IMR-90 (cell line): ENCODE data around the gene ALOX12.

Experiments used
- CHD1 ChIP-seq: IDR thresholded peaks from 2 replicates; pipeline ENCODE4 v1.6.1; 2012; ENCODE audit warnings: low read depth, low read length, improper control_type of control experiment
- CTCF ChIP-seq: conservative IDR thresholded peaks from 2 replicates; pipeline ENCODE4 v1.5.1; 2012; ENCODE audit warnings: mild to moderate bottlenecking, low read depth, low read length, improper control_type of control experiment
- RAD21 ChIP-seq: IDR thresholded peaks from 2 replicates; pipeline ENCODE4 v1.6.1; 2012; ENCODE audit warnings: low read length, improper control_type of control experiment

GRCh38 chr17:6969323-6969726, 26.5 kb upstream of the ALOX12 start:
- TF ChIP-seq RAD21: no peak
- no peak for TF ChIP-seq CTCF
- no peak for TF ChIP-seq CHD1
